Type B pancreatic cell (in vitro differentiated cells): ENCODE results near the gene TJAP1. TPM values are rescaled to one million over a fixed set of nuclear protein-coding genes. Genes with fewer than 3 reads are reported as not detected.

ENCODE experiments used
- DNase-seq: peaks from one replicate; pipeline ENCODE4 v3.0.0; 2021; ENCODE audit warnings: mixed read lengths; ENCODE audit not compliant: unreplicated experiment; ENCODE audit errors: extremely low spot score
- H3K27ac Mint-ChIP-seq: 2 replicates; pipeline ENCODE4 v1.8.0; 2021; ENCODE audit warnings: mild to moderate bottlenecking, mixed read lengths
- H3K27me3 Mint-ChIP-seq: 2 replicates; pipeline ENCODE4 v1.8.0; 2021; ENCODE audit warnings: mixed read lengths
- H3K36me3 Mint-ChIP-seq: 2 replicates; pipeline ENCODE4 v1.8.0; 2021; ENCODE audit warnings: mixed read lengths
- H3K4me1 Mint-ChIP-seq: one replicate; pipeline ENCODE4 v1.8.0; 2021; ENCODE audit warnings: mixed read lengths; ENCODE audit not compliant: unreplicated experiment
- H3K4me3 Mint-ChIP-seq: 2 replicates; pipeline ENCODE4 v1.8.0; 2021; ENCODE audit warnings: mild to moderate bottlenecking, mixed read lengths
- H3K9me3 Mint-ChIP-seq: 2 replicates; pipeline ENCODE4 v1.8.0; 2021; ENCODE audit warnings: mixed read lengths
- CTCF ChIP-seq: fragments of 200-600 bp; sonication (generic); conservative IDR thresholded peaks from 2 replicates; pipeline ENCODE4 v1.5.0; 2021; ENCODE audit warnings: antibody characterized with exemption, mild to moderate bottlenecking
- total RNA-seq: library from RNA; stranded (reverse); gene quantifications from 2 replicates; pipeline ENCODE4 v1.2.1, GENCODE V29; 2021; ENCODE audit warnings: low replicate concordance

The TJAP1 gene
- total RNA-seq, 1 donor from 2014 or later = 44.5 TPM

DNA sequence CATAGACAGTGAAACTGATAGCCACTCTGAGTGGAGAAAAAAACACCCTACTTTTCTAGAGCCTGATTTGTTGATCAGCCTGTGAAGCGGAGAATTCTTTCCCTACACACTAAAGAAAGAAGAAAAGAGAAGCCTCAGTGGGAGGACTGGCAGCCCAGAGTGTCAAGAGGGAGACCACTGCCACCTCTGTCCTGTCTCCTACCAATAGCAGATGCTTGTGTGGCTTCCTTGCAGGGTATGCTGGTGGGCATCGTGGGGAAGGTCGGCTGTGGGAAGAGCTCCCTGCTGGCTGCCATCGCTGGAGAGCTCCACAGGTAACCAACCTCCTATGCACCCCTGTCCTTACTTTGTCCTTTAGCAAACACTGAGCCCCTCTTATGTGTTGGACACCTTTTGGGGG lies 39.7 kb upstream of the TJAP1 start:
- Mint-ChIP-seq H3K4me1 (peaks cover 17% of the 10 kb centered on the region), H3K36me3 (peaks cover 4% of the 10 kb centered on the region), H3K27me3 (no peaks in the 10 kb centered on the region), H3K27ac (peak overlapping the region; percentile 89), H3K9me3 (no peaks in the 10 kb centered on the region), H3K4me3 (no peak overlapping the region)
- DNase-seq = no peak
- no peak for TF ChIP-seq CTCF

- no peak overlapping the region for H3K27ac Mint-ChIP-seq
- peaks cover under 1% of the 10 kb centered on the region for H3K4me1 Mint-ChIP-seq
- H3K9me3 Mint-ChIP-seq = no peaks in the 10 kb centered on the region
- H3K36me3 Mint-ChIP-seq = no peaks in the 10 kb centered on the region
- H3K27me3 Mint-ChIP-seq = no peaks in the 10 kb centered on the region
- no peak overlapping the region for H3K4me3 Mint-ChIP-seq
- no peak for TF ChIP-seq CTCF
- DNase-seq = no peak
Measured at GRCh38 chr6:43442935-43443334, 34.4 kb upstream of the TJAP1 start.

DNA sequence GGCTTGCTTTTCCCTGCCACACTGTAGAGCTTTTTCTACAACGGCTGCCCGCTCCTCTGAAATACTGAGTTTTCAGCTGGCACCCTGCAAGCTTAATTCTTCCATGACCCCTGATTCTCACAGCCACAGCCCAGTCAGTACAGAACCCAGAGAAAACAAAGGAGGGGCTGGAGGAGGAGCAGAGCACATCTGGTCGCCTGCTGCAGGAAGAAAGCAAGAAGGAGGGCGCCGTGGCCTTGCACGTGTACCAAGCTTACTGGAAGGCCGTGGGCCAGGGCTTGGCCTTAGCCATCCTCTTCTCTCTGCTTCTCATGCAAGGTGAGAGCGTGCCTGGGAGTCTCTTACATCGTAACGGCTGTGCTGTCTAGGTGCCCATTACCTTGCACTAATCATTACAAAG lies 33.3 kb upstream of the TJAP1 start:
- Mint-ChIP-seq H3K27ac (no peak overlapping the region), H3K9me3 (no peaks in the 10 kb centered on the region), H3K36me3 (no peaks in the 10 kb centered on the region), H3K27me3 (no peaks in the 10 kb centered on the region), H3K4me1 (no peaks in the 10 kb centered on the region), H3K4me3 (no peak overlapping the region)
- TF ChIP-seq CTCF = no peak
- no peak for DNase-seq

GRCh38 chr6:43444582-43444981 lies 32.8 kb upstream of the TJAP1 start:
- TF ChIP-seq CTCF = no peak
- Mint-ChIP-seq H3K27me3 (no peaks in the 10 kb centered on the region), H3K9me3 (no peaks in the 10 kb centered on the region), H3K4me1 (no peaks in the 10 kb centered on the region), H3K36me3 (no peaks in the 10 kb centered on the region), H3K4me3 (no peak overlapping the region), H3K27ac (no peak overlapping the region)
- DNase-seq = no peak

DNA sequence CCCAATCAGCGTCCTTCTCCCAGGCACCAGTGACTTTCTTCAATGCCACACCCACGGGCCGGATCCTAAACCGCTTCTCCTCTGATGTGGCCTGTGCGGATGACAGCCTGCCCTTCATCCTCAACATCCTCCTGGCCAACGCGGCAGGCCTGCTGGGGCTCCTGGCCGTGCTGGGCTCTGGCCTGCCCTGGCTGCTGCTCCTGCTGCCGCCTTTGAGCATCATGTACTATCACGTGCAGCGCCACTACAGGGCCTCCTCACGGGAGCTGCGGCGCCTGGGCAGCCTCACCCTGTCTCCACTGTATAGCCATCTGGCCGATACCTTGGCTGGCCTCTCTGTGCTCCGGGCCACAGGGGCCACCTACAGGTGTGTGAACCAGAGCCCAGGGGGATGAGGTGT lies 31.8 kb upstream of the TJAP1 start:
- H3K27ac Mint-ChIP-seq = no peak overlapping the region
- H3K4me1 Mint-ChIP-seq = no peaks in the 10 kb centered on the region
- H3K9me3 Mint-ChIP-seq = no peaks in the 10 kb centered on the region
- H3K4me3 Mint-ChIP-seq = no peak overlapping the region
- no peaks in the 10 kb centered on the region for H3K27me3 Mint-ChIP-seq
- DNase-seq = no peak
- no peak for TF ChIP-seq CTCF
- no peaks in the 10 kb centered on the region for H3K36me3 Mint-ChIP-seq

- no peaks in the 10 kb centered on the region for H3K36me3 Mint-ChIP-seq
- DNase-seq = no peak
- H3K4me1 Mint-ChIP-seq = no peaks in the 10 kb centered on the region
- no peak overlapping the region for H3K4me3 Mint-ChIP-seq
- H3K27ac Mint-ChIP-seq = no peak overlapping the region
- no peaks in the 10 kb centered on the region for H3K27me3 Mint-ChIP-seq
- TF ChIP-seq CTCF = no peak
- no peaks in the 10 kb centered on the region for H3K9me3 Mint-ChIP-seq
Measured at GRCh38 chr6:43447604-43448003, 29.8 kb upstream of the TJAP1 start.
